GM12865 (cell line): ENCODE results near the gene GANAB.

Source experiments
- DNase-seq: peaks from one replicate; pipeline ENCODE4 v3.0.0; 2010; ENCODE audit warnings: low read depth
- H3K4me3 ChIP-seq: 2 replicates; pipeline ENCODE4 v1.5.1; 2011; ENCODE audit warnings: mild to moderate bottlenecking, low read depth, low read length, control low read depth
- TF ChIP-seq, protein P1 (sequence below): IDR thresholded peaks from 2 replicates; pipeline ENCODE4 v1.5.1; 2011; ENCODE audit warnings: low read length, control low read depth, low read depth, inconsistent platforms; ENCODE audit not compliant: insufficient read depth; ENCODE audit errors: missing control alignments

GANAB gene

DNA sequence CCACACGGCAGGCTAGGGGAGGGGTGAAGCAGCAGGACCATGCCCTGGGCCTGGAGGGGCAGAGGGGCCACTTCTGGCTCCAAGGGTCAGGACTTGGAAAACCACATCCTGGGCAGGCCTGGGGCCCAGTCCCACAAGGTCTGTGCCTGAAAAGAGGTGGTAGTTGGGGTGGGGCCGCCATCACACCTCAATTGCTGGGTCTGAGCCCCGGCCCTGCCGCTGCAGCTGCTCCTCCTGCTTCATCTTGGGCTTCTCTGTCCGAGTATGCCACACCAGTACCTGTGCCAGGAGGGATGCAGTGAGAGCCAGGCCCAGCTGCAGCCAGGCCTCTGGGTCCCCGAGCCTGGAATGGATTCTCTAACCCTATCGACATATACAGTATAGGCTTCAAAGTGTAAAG, 30.9 kb downstream of the GANAB start:
- no peak overlapping the region for H3K4me3 ChIP-seq
- DNase-seq, result no peak
- TF ChIP-seq, protein P1, sequence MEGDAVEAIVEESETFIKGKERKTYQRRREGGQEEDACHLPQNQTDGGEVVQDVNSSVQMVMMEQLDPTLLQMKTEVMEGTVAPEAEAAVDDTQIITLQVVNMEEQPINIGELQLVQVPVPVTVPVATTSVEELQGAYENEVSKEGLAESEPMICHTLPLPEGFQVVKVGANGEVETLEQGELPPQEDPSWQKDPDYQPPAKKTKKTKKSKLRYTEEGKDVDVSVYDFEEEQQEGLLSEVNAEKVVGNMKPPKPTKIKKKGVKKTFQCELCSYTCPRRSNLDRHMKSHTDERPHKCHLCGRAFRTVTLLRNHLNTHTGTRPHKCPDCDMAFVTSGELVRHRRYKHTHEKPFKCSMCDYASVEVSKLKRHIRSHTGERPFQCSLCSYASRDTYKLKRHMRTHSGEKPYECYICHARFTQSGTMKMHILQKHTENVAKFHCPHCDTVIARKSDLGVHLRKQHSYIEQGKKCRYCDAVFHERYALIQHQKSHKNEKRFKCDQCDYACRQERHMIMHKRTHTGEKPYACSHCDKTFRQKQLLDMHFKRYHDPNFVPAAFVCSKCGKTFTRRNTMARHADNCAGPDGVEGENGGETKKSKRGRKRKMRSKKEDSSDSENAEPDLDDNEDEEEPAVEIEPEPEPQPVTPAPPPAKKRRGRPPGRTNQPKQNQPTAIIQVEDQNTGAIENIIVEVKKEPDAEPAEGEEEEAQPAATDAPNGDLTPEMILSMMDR, result no peak

DNA sequence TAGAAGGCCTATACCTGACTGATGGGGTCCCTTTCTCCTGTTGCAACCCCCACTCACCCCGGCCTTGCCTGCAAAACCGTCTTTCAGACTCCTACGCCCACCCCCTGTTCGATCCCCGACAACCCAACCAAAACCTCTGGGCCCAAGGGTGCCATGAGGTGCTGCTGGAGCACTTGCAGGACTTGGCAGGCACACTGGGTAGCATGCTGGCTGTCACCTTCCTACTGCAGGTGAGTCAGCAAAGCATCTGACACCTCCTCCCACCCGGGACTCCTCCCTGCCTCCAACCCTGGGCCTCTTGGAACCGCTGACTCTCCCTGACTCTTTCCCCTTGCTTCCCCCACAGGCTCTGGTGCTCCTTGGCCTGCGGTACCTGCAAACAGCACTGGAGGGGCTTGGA, 32.1 kb downstream of the GANAB start:
- DNase-seq, result no peak
- TF ChIP-seq, protein P1, result no peak
- no peak overlapping the region for H3K4me3 ChIP-seq

DNA sequence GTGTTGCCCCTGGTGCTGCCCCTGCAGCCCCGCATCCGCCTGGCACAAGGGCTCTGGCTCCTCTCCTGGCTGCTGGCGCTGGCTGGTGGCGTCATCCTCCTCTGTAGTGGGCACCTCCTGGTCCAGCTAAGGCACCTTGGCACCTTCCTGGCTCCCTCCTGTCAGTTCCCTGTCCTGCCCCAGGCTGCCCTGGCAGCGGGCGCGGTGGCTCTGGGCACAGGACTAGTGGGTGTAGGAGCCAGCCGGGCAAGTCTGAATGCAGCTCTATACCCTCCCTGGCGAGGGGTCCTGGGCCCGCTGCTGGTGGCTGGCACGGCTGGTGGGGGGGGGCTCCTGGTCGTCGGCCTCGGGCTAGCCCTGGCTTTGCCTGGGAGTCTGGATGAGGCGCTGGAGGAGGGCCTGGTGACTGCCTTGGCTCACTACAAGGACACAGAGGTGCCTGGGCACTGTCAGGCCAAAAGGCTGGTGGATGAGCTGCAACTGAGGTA, 33.1 kb downstream of the GANAB start:
- TF ChIP-seq, protein P1, result no peak
- DNase-seq, result no peak
- no peak overlapping the region; the same call in 1 of the 2 replicates for H3K4me3 ChIP-seq

DNA sequence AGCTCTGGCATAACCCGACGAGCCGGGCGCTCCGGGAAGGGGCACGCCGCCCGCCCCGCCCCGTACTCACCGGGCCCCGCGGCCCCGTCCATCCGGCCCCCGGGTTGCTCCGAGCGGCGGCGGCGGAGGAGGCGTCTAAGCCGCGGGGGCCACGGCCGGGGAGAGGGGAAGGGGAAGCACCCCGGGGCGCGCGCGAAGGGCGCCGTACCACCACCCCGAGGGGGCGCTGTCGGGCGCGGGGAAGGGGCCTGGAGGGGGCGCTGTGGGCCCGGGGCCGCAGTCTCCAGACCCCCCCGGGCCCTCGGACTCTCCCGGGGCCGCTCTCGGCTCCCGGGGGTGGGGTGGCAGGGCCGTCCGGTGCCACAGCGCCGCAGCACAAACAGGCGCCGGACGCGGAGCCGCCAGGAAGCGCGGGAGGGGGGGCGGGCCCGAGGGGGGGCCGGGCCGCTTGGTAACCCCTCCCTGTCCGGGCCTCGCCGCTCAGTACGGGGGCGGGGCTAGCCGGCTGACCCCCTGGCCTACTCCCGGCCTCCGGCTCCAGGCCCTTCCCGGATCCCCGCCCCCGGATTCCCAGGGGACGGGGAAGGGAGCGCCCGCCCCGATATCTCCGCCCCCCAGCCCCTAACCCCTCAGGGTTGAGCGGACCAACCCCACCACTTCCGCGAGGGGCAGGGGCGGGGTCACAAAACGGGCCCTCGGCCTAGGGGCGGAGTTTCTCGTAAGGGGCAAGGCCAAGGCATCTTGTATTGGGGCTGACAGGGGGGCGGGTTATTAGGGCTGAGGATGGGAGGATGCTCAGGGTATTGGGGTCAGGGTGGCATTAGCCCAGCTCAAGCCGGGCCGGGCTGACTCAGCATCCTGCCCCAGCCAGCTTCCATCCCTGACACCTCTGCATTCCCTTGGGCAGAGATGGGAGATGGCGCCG, 33.8 kb downstream of the GANAB start, which contains the start of the genes EML3 and ROM1:
TSS of gene EML3 (minus strand) at position 410 of the 925 bp plus-strand sequence. CDS start at position 92, 318 bp downstream.
TSS of gene ROM1 (plus strand) at position 892 of the 925 bp plus-strand sequence. CDS start at position 917, 25 bp downstream.
- TF ChIP-seq, protein P1, result peak; percentile 99

DNA sequence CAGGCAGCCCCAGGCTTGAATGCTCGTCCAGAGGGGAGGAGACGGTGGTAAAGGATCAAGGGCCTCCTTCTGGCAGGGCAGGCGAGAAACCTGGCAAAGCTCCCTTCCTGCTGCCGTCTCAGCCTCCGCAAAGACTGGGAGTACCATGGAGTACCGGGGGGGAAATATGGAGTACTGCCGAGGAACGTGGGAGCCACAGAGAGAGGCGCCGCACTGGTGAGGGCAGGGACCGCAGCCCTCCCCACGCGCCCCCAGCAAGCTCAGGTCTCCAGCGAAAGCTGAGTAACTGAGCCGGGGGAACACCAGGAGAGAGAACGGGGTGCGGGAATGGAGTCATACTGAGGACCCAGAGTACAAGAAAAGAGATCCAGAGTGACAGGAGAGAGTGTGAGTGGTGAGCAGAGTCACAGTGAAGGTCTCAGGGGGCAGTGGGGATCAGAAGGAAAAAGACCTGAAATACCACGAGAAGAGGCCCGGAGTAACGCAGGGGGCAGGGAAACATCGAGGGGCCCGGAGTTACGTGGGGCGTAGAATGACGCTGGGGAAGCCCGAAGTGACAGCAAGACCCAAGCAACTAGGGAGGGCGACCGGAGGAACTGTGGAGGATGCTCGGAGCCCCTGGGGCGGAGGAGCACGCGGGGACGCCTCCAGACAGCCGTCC, 34.6 kb downstream of the GANAB start:
- TF ChIP-seq, protein P1, result no peak
- DNase-seq, result peak; percentile 77
- peak overlapping the region; percentile 99 for H3K4me3 ChIP-seq

More for the DNA sequence above, 33.8 kb downstream of the GANAB start, which contains the start of the genes EML3 and ROM1:
- peak; percentile 92 for DNase-seq
- H3K4me3 ChIP-seq, result peak within 1 kb of the TSS; percentile 99

DNA sequence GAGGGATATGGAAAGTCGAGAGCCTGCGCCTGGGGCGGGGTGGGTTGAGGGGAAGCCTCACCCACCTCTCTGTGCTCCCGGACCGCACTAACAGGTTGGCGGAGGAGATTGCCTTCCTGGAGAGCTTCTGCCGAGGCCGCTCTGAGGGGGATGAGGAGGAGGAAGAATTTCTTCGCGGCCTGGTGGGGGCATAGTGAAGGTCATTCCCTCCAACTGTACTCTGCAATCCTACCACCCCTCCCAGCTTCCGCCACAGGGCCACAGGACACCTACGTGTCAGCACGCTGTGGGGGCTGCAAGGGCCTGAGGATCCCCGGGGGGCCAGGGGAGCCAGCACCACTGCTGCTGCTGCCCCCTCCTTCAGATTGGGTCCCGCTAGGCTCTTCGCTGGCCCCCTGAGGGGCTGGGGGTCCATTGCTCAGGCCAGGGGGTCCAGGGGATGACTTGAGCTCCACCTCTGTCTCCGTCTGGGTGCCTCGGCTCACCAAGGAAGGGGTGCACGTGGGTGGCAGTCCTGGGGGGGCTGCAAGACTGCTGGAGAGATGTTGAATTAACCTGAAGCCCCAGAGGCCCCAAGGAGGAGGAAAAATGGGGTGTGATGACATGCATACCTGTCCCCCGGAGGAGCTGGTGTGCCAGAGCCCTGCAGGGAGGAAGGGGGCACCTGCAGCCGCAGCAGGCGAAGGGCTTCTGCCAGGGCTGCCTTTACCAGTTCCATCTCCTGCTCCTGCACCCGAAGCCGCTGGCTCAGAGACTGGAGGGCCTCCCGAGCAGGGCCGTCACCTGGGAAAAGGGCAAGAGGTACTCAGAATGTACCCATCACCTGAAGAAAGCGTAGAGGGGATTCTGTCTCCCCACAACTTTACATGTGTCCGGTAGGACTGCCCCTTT, 35.4 kb downstream of the GANAB start:
- DNase-seq, result no peak
- H3K4me3 ChIP-seq, result peak overlapping the region; percentile 99
- TF ChIP-seq, protein P1, result no peak
